HG03135 (cell line): Measurements from ENCODE around the gene CNGA3.

ENCODE experiments used
- ATAC-seq: cut with Tn5 transposase; IDR thresholded peaks from one replicate; pipeline ENCODE4 v1.9.1; 2021; ENCODE audit warnings: mild to moderate bottlenecking, moderate library complexity; ENCODE audit not compliant: unreplicated experiment

CNGA3 gene

GRCh38 chr2:98324181-98324580 lies 22.1 kb upstream of the CNGA3 start:
- ATAC-seq: no peak

GRCh38 chr2:98327776-98328175 lies 18.5 kb upstream of the CNGA3 start:
- ATAC-seq: no peak

GRCh38 chr2:98329549-98329948 lies 16.7 kb upstream of the CNGA3 start:
- ATAC-seq: no peak

GRCh38 chr2:98332989-98333388 lies 13.3 kb upstream of the CNGA3 start:
- no peak for ATAC-seq

GRCh38 chr2:98333922-98334321 lies 12.3 kb upstream of the CNGA3 start:
- no peak for ATAC-seq

GRCh38 chr2:98334439-98335078 lies 11.7 kb upstream of the CNGA3 start:
- ATAC-seq: no peak

GRCh38 chr2:98335271-98335670 lies 11.0 kb upstream of the CNGA3 start:
- ATAC-seq: no peak

- ATAC-seq: no peak
Observed at GRCh38 chr2:98341241-98341640, 5.0 kb upstream of the CNGA3 start.

GRCh38 chr2:98343285-98343684 lies 3.0 kb upstream of the CNGA3 start:
- ATAC-seq: no peak

- no peak for ATAC-seq
Observed at GRCh38 chr2:98347298-98348065, 1.2 kb downstream of the CNGA3 start.

- no peak for ATAC-seq
Observed at GRCh38 chr2:98348066-98348561, 1.9 kb downstream of the CNGA3 start.

GRCh38 chr2:98350411-98350810 lies 4.2 kb downstream of the CNGA3 start:
- ATAC-seq: no peak

GRCh38 chr2:98355881-98356280 lies 9.6 kb downstream of the CNGA3 start:
- ATAC-seq: no peak

- ATAC-seq: no peak
Observed at GRCh38 chr2:98356729-98357128, 10.5 kb downstream of the CNGA3 start.

GRCh38 chr2:98357849-98358248 lies 11.6 kb downstream of the CNGA3 start:
- no peak for ATAC-seq

- ATAC-seq: no peak
Observed at GRCh38 chr2:98359986-98360385, 13.7 kb downstream of the CNGA3 start.

GRCh38 chr2:98367721-98368120 lies 21.5 kb downstream of the CNGA3 start:
- ATAC-seq: no peak

- no peak for ATAC-seq
Observed at GRCh38 chr2:98369710-98370239, 23.5 kb downstream of the CNGA3 start.

GRCh38 chr2:98372121-98372520 lies 25.9 kb downstream of the CNGA3 start:
- no peak for ATAC-seq

- ATAC-seq: no peak
Observed at GRCh38 chr2:98372579-98372978, 26.3 kb downstream of the CNGA3 start.

GRCh38 chr2:98374286-98374685 lies 28.0 kb downstream of the CNGA3 start:
- ATAC-seq: no peak

- no peak for ATAC-seq
Observed at GRCh38 chr2:98374958-98375570, 28.8 kb downstream of the CNGA3 start.
